Fibroblast of lung (primary cell): ENCODE results near the gene SP140. TPM values are rescaled to one million over a fixed set of nuclear protein-coding genes. Genes with fewer than 3 reads are reported as not detected.

Source experiments
- DNase-seq, 2 donors: peaks; one replicate each; pipeline versions ENCODE4 v3.0.0 to v3.0.0-alpha.2; 2010; ENCODE audit warnings: low read depth in 2 of 2
- H2AFZ ChIP-seq: 2 replicates; pipeline ENCODE4 v1.5.1; 2012; ENCODE audit warnings: low read length, control low read depth, inconsistent platforms
- H3K27ac ChIP-seq: 2 replicates; pipeline ENCODE4 v1.5.1; 2011; ENCODE audit warnings: low read length, control low read depth; ENCODE audit not compliant: insufficient read depth
- H3K27me3 ChIP-seq: 2 replicates; pipeline ENCODE4 v1.5.1; 2011; ENCODE audit warnings: mild to moderate bottlenecking, low read length; ENCODE audit not compliant: control insufficient read depth, insufficient read depth
- H3K36me3 ChIP-seq: 2 replicates; pipeline ENCODE4 v1.5.1; 2011; ENCODE audit warnings: low read length; ENCODE audit not compliant: control insufficient read depth, insufficient read depth
- H3K4me1 ChIP-seq: 2 replicates; pipeline ENCODE4 v1.5.1; 2011; ENCODE audit warnings: low read length; ENCODE audit not compliant: control insufficient read depth, insufficient read depth; ENCODE audit errors: extremely low read depth
- H3K4me2 ChIP-seq: 2 replicates; pipeline ENCODE4 v1.5.1; 2011; ENCODE audit warnings: low read length, control low read depth; ENCODE audit not compliant: insufficient read depth; ENCODE audit errors: extremely low read depth
- H3K4me3 ChIP-seq, 4 experiments: fragments of 200-600 bp in 1 of 4; sonication (generic) in 1 of 4; replicated peaks in 1 of 4; 2 replicates each; pipeline ENCODE4 v1.5.1; 2011 to 2016; ENCODE audit warnings: low read length in 4 of 4, low read depth in 3 of 4, mild to moderate bottlenecking in 3 of 4, control low read depth in 2 of 4, inconsistent platforms in 1 of 4, mixed read lengths in 1 of 4; ENCODE audit not compliant: insufficient read depth in 1 of 4; ENCODE audit errors: control extremely low read depth in 1 of 4
- H3K79me2 ChIP-seq: 2 replicates; pipeline ENCODE4 v1.5.1; 2012; ENCODE audit warnings: mild to moderate bottlenecking, low read length, inconsistent platforms; ENCODE audit not compliant: control insufficient read depth, insufficient read depth
- H3K9ac ChIP-seq: 2 replicates; pipeline ENCODE4 v1.5.1; 2011; ENCODE audit warnings: mild to moderate bottlenecking, low read length, control low read depth; ENCODE audit not compliant: insufficient read depth
- H3K9me3 ChIP-seq: 2 replicates; pipeline ENCODE4 v1.5.1; 2012; ENCODE audit warnings: low read depth, low read length; ENCODE audit not compliant: control insufficient read depth, insufficient read depth
- H4K20me1 ChIP-seq: 2 replicates; pipeline ENCODE4 v1.5.1; 2011; ENCODE audit warnings: low read length; ENCODE audit not compliant: control insufficient read depth, insufficient read depth; ENCODE audit errors: extremely low read depth
- EZH2 ChIP-seq: IDR thresholded peaks from 2 replicates; pipeline ENCODE4 v1.5.1; 2012; ENCODE audit warnings: low read length, control low read depth, mild to moderate bottlenecking; ENCODE audit errors: missing control alignments
- polyA plus RNA-seq, 2 donors: library from polyadenylated mRNA; depleted of rRNA in 1 of 2; stranded (reverse) in 1 of 2; unstranded in 1 of 2; fragments of >200 nt; gene quantifications; 2 replicates each; pipeline ENCODE4 v1.2.1, GENCODE V29; 2011 to 2012; ENCODE audit warnings: missing spikeins in 1 of 2
- total RNA-seq: library from RNA; depleted of rRNA; stranded (reverse); fragments of >200 nt; gene quantifications from 2 replicates; pipeline ENCODE4 v1.2.1, GENCODE V29; 2014
- TF ChIP-seq, protein P1 (sequence below), 2 donors: IDR thresholded peaks in 1 of 2; conservative IDR thresholded peaks in 1 of 2; 1 replicate in 1 of 2; 2 replicates in 1 of 2; pipeline ENCODE4 v1.5.1; 2011 to 2012; ENCODE audit warnings: low read length in 2 of 2, control low read depth in 1 of 2, inconsistent platforms in 1 of 2, low read depth in 1 of 2, mild to moderate bottlenecking in 1 of 2

Gene SP140
- total and polyA plus RNA-seq, 2 donors (not counting 1 experiment from before 2014, with no cell fraction given) = 0.17 to 0.33 TPM

GRCh38 chr2:230202430-230203109 lies 23.0 kb upstream of the SP140 start:
- no peak overlapping the region for H3K4me3 ChIP-seq
- no peak overlapping the region for H3K9ac ChIP-seq
- peaks cover under 1% of the 10 kb centered on the region for H3K36me3 ChIP-seq
- H3K27ac ChIP-seq = no peak overlapping the region
- no peaks in the 10 kb centered on the region for H4K20me1 ChIP-seq
- no peaks in the 10 kb centered on the region for H3K9me3 ChIP-seq
- no peak overlapping the region for H2AFZ ChIP-seq
- H3K27me3 ChIP-seq = no peaks in the 10 kb centered on the region
- TF ChIP-seq, protein P1, sequence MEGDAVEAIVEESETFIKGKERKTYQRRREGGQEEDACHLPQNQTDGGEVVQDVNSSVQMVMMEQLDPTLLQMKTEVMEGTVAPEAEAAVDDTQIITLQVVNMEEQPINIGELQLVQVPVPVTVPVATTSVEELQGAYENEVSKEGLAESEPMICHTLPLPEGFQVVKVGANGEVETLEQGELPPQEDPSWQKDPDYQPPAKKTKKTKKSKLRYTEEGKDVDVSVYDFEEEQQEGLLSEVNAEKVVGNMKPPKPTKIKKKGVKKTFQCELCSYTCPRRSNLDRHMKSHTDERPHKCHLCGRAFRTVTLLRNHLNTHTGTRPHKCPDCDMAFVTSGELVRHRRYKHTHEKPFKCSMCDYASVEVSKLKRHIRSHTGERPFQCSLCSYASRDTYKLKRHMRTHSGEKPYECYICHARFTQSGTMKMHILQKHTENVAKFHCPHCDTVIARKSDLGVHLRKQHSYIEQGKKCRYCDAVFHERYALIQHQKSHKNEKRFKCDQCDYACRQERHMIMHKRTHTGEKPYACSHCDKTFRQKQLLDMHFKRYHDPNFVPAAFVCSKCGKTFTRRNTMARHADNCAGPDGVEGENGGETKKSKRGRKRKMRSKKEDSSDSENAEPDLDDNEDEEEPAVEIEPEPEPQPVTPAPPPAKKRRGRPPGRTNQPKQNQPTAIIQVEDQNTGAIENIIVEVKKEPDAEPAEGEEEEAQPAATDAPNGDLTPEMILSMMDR (conservative IDR thresholded peaks at IDR 0.05 in 1 of 2, IDR thresholded peaks at IDR 0.05 in 1 of 2; ENCODE audit: low read depth in 1 of 2, low read length in 2 of 2) = no peak
- no peak for TF ChIP-seq EZH2
- H3K79me2 ChIP-seq = no peaks in the 10 kb centered on the region
- no peak overlapping the region for H3K4me2 ChIP-seq
- no peaks in the 10 kb centered on the region for H3K4me1 ChIP-seq
- DNase-seq = no peak

DNA sequence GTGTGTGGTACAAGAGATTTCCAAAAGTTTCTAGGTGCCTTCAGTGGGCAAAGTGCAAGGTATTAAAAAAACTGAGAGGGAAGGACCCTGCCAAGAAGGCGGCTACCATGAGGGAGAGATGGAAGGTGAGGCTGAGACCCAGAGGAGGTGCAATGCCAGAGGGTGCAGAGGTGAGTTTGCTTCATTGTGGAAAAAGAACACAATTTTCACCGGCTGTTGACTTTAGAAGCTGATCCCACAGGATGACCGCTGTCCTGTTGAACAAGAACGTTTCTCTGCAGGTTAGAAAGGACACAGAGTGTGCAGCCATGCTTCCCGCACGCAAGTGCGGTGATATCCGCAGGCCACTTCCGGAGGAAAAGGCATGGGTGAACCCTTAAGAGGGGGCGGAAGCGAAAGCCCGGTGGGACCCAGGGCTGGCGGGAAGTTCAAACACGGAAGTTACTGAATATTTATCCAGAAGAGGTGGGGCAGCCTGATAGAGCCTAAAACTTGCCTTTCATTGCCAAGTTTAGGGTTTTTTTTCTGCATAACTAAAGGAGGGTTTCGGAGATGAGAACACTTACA lies 22.3 kb upstream of the SP140 start:
- TF ChIP-seq, protein P1 (conservative IDR thresholded peaks at IDR 0.05 in 1 of 2, IDR thresholded peaks at IDR 0.05 in 1 of 2; ENCODE audit: low read depth in 1 of 2, low read length in 2 of 2) = no peak
- no peak for TF ChIP-seq EZH2
- no peaks in the 10 kb centered on the region for H3K79me2 ChIP-seq
- no peaks in the 10 kb centered on the region for H3K9me3 ChIP-seq
- no peaks in the 10 kb centered on the region for H3K4me1 ChIP-seq
- peaks cover 2% of the 10 kb centered on the region for H3K36me3 ChIP-seq
- H3K4me2 ChIP-seq = no peak overlapping the region
- no peaks in the 10 kb centered on the region for H4K20me1 ChIP-seq
- no peaks in the 10 kb centered on the region for H3K27me3 ChIP-seq
- no peak overlapping the region for H3K4me3 ChIP-seq
- no peak overlapping the region for H3K9ac ChIP-seq
- no peak for DNase-seq
- H2AFZ ChIP-seq = no peak overlapping the region
- H3K27ac ChIP-seq = no peak overlapping the region

GRCh38 chr2:230205034-230205433 lies 20.5 kb upstream of the SP140 start:
- Histone ChIP-seq H2AFZ (no peak overlapping the region), H3K4me2 (no peak overlapping the region), H3K4me3 (no peak overlapping the region), H3K9me3 (no peaks in the 10 kb centered on the region), H3K36me3 (peaks cover 2% of the 10 kb centered on the region), H3K4me1 (no peaks in the 10 kb centered on the region), H3K9ac (no peak overlapping the region), H3K79me2 (no peaks in the 10 kb centered on the region), H4K20me1 (no peaks in the 10 kb centered on the region), H3K27me3 (no peaks in the 10 kb centered on the region), H3K27ac (no peak overlapping the region)
- no peak for DNase-seq
- TF ChIP-seq, protein P1 (conservative IDR thresholded peaks at IDR 0.05 in 1 of 2, IDR thresholded peaks at IDR 0.05 in 1 of 2; ENCODE audit: low read depth in 1 of 2, low read length in 2 of 2) = no peak
- TF ChIP-seq EZH2 = no peak
